GM12873 (cell line): Measurements from ENCODE around the gene CYP2J2.

Experiments
- CTCF ChIP-seq: IDR thresholded peaks from 2 replicates; pipeline ENCODE4 v1.5.1; 2012; ENCODE audit warnings: low read depth, mild to moderate bottlenecking, moderate library complexity, low read length, control low read depth; ENCODE audit not compliant: insufficient read depth; ENCODE audit errors: missing control alignments

CYP2J2 gene

GRCh38 chr1:59846895-59847282, 79.7 kb downstream of the CYP2J2 start:
- TF ChIP-seq CTCF: no peak

GRCh38 chr1:59846209-59846894, 80.2 kb downstream of the CYP2J2 start:
- no peak for TF ChIP-seq CTCF

- no peak for TF ChIP-seq CTCF
Observed at GRCh38 chr1:59845091-59845490, 81.5 kb downstream of the CYP2J2 start.
